HepG2 (cell line): Measurements from ENCODE around the gene NKD1. TPM values are rescaled to one million over a fixed set of nuclear protein-coding genes. Genes with fewer than 3 reads are reported as not detected.
A peak's percentile ranks its signal among the peaks of the same experiment; 100 is the strongest.

Experiments used
- CREM ChIP-seq, 2 experiments: sonication (generic) in 1 of 2; formaldehyde crosslinking in 1 of 2; IDR thresholded peaks; 2 replicates each; pipeline versions ENCODE4 v1.4.0 to v1.6.1; 2016 to 2020; ENCODE audit warnings: antibody characterized with exemption in 1 of 2, mild to moderate bottlenecking in 1 of 2, missing genetic modification reagents in 1 of 2
- FOXO1 ChIP-seq: sonication (generic); formaldehyde crosslinking; IDR thresholded peaks from 2 replicates; pipeline ENCODE4 v1.4.0; 2020; ENCODE audit warnings: missing genetic modification reagents
- GABPA ChIP-seq, 2 experiments: IDR thresholded peaks; 2 replicates each; pipeline ENCODE4 v1.6.1; 2011 to 2016; ENCODE audit warnings: low read depth in 2 of 2, low read length in 1 of 2, missing biosample characterization in 1 of 2, missing genetic modification characterization in 1 of 2
- PITX1 ChIP-seq: sonication (generic); formaldehyde crosslinking; IDR thresholded peaks from 2 replicates; pipeline ENCODE4 v1.5.1; 2020; ENCODE audit warnings: mild to moderate bottlenecking, missing genetic modification reagents
- RXRB ChIP-seq: IDR thresholded peaks from 2 replicates; pipeline ENCODE4 v1.6.1; 2016; ENCODE audit warnings: borderline replicate concordance, missing genetic modification reagents, missing compliant biosample characterization
- ZBTB43 ChIP-seq: sonication (generic); formaldehyde crosslinking; conservative IDR thresholded peaks from 2 replicates; pipeline ENCODE4 v1.4.0; 2020; ENCODE audit warnings: missing genetic modification reagents
- ZNF12 ChIP-seq: sonication (generic); formaldehyde crosslinking; IDR thresholded peaks from 2 replicates; pipeline ENCODE4 v1.5.0; 2020; ENCODE audit warnings: missing genetic modification reagents
- ZNF335 ChIP-seq: sonication (generic); formaldehyde crosslinking; IDR thresholded peaks from 2 replicates; pipeline ENCODE4 v1.4.0; 2020; ENCODE audit warnings: missing genetic modification reagents
- polyA plus RNA-seq, 8 experiments: library from polyadenylated mRNA; depleted of rRNA in 3 of 8; stranded (reverse) in 7 of 8; unstranded in 1 of 8; fragments of >200 nt; fragmentation: Illumina TruSeq in 4 of 8; extraction: Trizol in 4 of 8; gene quantifications; 2 replicates each; pipeline versions ENCODE4 v1.2.1 to v1.2.3, GENCODE V29; 2011 to 2016; ENCODE audit warnings: low read depth in 4 of 8, missing spikeins in 1 of 8, mixed read lengths in 1 of 8; ENCODE audit not compliant: insufficient read depth in 1 of 8
- total RNA-seq, 5 experiments: library from RNA; depleted of rRNA; stranded (reverse); fragments of >200 nt; fragmentation: Illumina TruSeq; extraction: Trizol; gene quantifications; 2 replicates each; pipeline ENCODE4 v1.2.3, GENCODE V29; 2016; ENCODE audit warnings: low read depth in 1 of 5
- TF ChIP-seq, protein P1 (sequence below): IDR thresholded peaks from 2 replicates; pipeline ENCODE4 v1.6.1; 2016; ENCODE audit warnings: missing compliant biosample characterization, missing genetic modification reagents, borderline replicate concordance
- TF ChIP-seq, protein P2 (sequence below), 2 experiments: sonication (generic) in 1 of 2; formaldehyde crosslinking in 1 of 2; IDR thresholded peaks; 2 replicates each; pipeline versions ENCODE4 v1.4.0 to v1.6.1; 2016 to 2020; ENCODE audit warnings: borderline replicate concordance in 1 of 2, low read depth in 1 of 2, mild to moderate bottlenecking in 1 of 2, missing genetic modification reagents in 1 of 2
- TF ChIP-seq, protein P3 (sequence below): IDR thresholded peaks from 2 replicates; pipeline ENCODE4 v1.6.1; 2012; ENCODE audit warnings: inconsistent platforms
- TF ChIP-seq, protein P4 (sequence below): sonication (generic); formaldehyde crosslinking; IDR thresholded peaks from 2 replicates; pipeline ENCODE4 v1.5.0; 2020; ENCODE audit warnings: missing genetic modification reagents, mild to moderate bottlenecking, borderline replicate concordance
- TF ChIP-seq, protein P5 (sequence below): IDR thresholded peaks from 2 replicates; pipeline ENCODE4 v1.6.1; 2016; ENCODE audit warnings: mild to moderate bottlenecking

The NKD1 gene
- total and polyA plus RNA-seq, 2 of the 13 experiments (the other 11 are each of a cell fraction or from before 2014, with no cell fraction given), result 70.4 to 121 TPM

DNA sequence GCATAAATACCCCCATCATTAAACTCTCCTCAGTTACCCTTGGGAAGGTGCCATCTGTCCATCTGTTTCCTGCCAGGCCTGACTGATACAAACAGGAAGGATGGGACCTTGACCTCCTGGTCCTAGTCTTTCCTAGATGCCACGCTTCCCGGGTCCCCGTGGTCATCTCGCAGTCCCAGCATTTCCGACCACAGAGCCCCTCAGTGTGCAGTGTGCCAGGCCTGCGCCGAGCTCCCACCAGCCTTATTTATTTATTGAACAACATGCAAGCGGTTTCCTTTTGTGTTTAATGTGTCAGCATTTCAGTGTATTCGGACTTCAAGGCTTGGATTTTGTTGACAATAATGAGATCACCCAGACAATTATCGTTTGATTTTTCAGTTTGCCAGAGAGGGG, 45.6 kb upstream of the NKD1 start (continued):
- TF ChIP-seq, protein P1, sequence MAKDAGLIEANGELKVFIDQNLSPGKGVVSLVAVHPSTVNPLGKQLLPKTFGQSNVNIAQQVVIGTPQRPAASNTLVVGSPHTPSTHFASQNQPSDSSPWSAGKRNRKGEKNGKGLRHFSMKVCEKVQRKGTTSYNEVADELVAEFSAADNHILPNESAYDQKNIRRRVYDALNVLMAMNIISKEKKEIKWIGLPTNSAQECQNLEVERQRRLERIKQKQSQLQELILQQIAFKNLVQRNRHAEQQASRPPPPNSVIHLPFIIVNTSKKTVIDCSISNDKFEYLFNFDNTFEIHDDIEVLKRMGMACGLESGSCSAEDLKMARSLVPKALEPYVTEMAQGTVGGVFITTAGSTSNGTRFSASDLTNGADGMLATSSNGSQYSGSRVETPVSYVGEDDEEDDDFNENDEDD (CRISPR knock-in tag), result 0 out of 2 replicates have a peak, but pooled peaks have one; percentile 14
- peak; percentile 82 for TF ChIP-seq CREM (IDR thresholded peaks at IDR 0.05)
- no peak for TF ChIP-seq CREM (CRISPR knock-in tag; IDR thresholded peaks at IDR 0.05)
- TF ChIP-seq ZBTB43 (CRISPR knock-in tag), result peak; percentile 20; the same call in 1 of the 2 replicates
- TF ChIP-seq, protein P2, sequence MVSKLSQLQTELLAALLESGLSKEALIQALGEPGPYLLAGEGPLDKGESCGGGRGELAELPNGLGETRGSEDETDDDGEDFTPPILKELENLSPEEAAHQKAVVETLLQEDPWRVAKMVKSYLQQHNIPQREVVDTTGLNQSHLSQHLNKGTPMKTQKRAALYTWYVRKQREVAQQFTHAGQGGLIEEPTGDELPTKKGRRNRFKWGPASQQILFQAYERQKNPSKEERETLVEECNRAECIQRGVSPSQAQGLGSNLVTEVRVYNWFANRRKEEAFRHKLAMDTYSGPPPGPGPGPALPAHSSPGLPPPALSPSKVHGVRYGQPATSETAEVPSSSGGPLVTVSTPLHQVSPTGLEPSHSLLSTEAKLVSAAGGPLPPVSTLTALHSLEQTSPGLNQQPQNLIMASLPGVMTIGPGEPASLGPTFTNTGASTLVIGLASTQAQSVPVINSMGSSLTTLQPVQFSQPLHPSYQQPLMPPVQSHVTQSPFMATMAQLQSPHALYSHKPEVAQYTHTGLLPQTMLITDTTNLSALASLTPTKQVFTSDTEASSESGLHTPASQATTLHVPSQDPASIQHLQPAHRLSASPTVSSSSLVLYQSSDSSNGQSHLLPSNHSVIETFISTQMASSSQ (IDR thresholded peaks at IDR 0.05; ENCODE audit: low read depth), result peak; percentile 32; the same call in 1 of the 2 replicates
- TF ChIP-seq, protein P2 (CRISPR knock-in tag; IDR thresholded peaks at IDR 0.05; ENCODE audit: borderline replicate concordance), result no peak
- TF ChIP-seq FOXO1, result peak; percentile 54; the same call in 1 of the 2 replicates
- TF ChIP-seq ZNF335 (CRISPR knock-in tag), result peak; percentile 53; the same call in 1 of the 2 replicates
- peak; percentile 77 for TF ChIP-seq RXRB (CRISPR knock-in tag)
- peak; percentile 59 for TF ChIP-seq ZNF12 (CRISPR knock-in tag)
- 0 out of 2 replicates have a peak, but pooled peaks have one; percentile 32 for TF ChIP-seq PITX1 (CRISPR knock-in tag)
- no peak for TF ChIP-seq GABPA (IDR thresholded peaks at IDR 0.05; ENCODE audit: low read depth, low read length)
- TF ChIP-seq GABPA (CRISPR knock-in tag; IDR thresholded peaks at IDR 0.05; ENCODE audit: low read depth), result peak; percentile 18; the same call in 1 of the 2 replicates
- TF ChIP-seq, protein P3, sequence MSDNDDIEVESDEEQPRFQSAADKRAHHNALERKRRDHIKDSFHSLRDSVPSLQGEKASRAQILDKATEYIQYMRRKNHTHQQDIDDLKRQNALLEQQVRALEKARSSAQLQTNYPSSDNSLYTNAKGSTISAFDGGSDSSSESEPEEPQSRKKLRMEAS, result peak; percentile 63
- TF ChIP-seq, protein P4, sequence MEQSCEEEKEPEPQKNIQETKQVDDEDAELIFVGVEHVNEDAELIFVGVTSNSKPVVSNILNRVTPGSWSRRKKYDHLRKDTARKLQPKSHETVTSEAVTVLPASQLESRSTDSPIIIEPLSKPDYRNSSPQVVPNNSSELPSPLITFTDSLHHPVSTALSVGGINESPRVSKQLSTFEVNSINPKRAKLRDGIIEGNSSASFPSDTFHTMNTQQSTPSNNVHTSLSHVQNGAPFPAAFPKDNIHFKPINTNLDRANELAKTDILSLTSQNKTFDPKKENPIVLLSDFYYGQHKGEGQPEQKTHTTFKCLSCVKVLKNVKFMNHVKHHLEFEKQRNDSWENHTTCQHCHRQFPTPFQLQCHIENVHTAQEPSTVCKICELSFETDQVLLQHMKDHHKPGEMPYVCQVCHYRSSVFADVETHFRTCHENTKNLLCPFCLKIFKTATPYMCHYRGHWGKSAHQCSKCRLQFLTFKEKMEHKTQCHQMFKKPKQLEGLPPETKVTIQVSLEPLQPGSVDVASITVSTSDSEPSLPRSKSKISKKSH (CRISPR knock-in tag), result 0 out of 2 replicates have a peak, but pooled peaks have one; percentile 34
- TF ChIP-seq, protein P5, sequence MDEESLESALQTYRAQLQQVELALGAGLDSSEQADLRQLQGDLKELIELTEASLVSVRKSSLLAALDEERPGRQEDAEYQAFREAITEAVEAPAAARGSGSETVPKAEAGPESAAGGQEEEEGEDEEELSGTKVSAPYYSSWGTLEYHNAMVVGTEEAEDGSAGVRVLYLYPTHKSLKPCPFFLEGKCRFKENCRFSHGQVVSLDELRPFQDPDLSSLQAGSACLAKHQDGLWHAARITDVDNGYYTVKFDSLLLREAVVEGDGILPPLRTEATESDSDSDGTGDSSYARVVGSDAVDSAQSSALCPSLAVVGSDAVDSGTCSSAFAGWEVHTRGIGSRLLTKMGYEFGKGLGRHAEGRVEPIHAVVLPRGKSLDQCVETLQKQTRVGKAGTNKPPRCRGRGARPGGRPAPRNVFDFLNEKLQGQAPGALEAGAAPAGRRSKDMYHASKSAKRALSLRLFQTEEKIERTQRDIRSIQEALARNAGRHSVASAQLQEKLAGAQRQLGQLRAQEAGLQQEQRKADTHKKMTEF, result peak; percentile 60
